LNCaP clone FGC (cell line): ENCODE measurements around the gene ZNF383.
"Not testable (repeated sequence)": the region's sequence is repeated elsewhere in the genome, so short reads cannot be mapped to it uniquely, and the experiment has no call there.

ENCODE experiments used
- DNase-seq: peaks from one replicate; pipeline ENCODE4 v3.0.0-alpha.2; 2011; ENCODE audit warnings: low read depth
- H3K4me3 ChIP-seq: 2 replicates; pipeline ENCODE4 v1.5.1; 2011; ENCODE audit warnings: mild to moderate bottlenecking, low read depth, low read length, control low read depth

The ZNF383 gene

GRCh38 chr19:37289229-37289628 is 71.2 kb downstream of the ZNF383 start:
- not testable (repeated sequence) for DNase-seq, H3K4me3 ChIP-seq

GRCh38 chr19:37292998-37293939 is 75.3 kb downstream of the ZNF383 start:
- not testable (repeated sequence) for DNase-seq, H3K4me3 ChIP-seq

DNA sequence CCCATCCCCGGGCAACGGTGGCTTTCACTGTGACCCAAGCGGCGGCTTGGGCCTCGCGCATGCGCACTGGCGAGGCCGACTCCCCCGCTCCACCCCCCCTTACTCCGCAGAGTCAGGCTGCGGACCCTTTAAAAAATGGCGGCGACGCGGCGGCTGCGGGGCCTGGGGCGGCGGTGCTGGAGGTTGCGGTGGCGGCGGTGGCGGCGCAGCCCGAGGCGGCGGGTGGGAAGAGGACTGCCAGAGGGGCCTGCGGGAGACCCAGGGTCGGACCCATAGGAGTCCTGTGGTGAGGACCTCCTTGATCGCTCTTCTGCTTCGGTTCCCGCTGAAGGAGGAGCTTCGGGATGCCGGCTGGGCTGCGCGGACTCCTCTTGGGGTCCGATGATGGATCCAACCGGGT is 76.2 kb downstream of the ZNF383 start:
- not testable (repeated sequence) for H3K4me3 ChIP-seq, DNase-seq
